ENCODE measurements around the gene ZNFX1. TPM values are rescaled to one million over a fixed set of nuclear protein-coding genes. Genes with fewer than 3 reads are reported as not detected.

The ZNFX1 gene
- total and polyA plus RNA-seq, 9 of the 15 experiments (the other 6 are each of a cell fraction or from before 2014, with no cell fraction given): 3.8 to 13.8 (median 10.3) TPM

GRCh38 chr20:49282584-49283171 is 4.8 kb upstream of the ZNFX1 start (continued):
- TF ChIP-seq NR3C1 (CRISPR knock-in tag; IDR thresholded peaks at IDR 0.05) (no peak), SETDB1 (IDR thresholded peaks at IDR 0.05; ENCODE audit: low read length) (no peak), MGA (IDR thresholded peaks at IDR 0.05) (peak; percentile 33; the same call in 1 of the 2 replicates), SOX6 (IDR thresholded peaks at IDR 0.05) (0 out of 2 replicates have a peak, but pooled peaks have one; percentile 35), CAMTA2 (CRISPR knock-in tag; conservative IDR thresholded peaks at IDR 0.05) (no peak), ZNF57 (CRISPR knock-in tag; IDR thresholded peaks at IDR 0.05) (no peak), MAX (CRISPR knock-in tag; IDR thresholded peaks at IDR 0.05) (peak; percentile 44; the same call in 1 of the 2 replicates), TBL1XR1 (IDR thresholded peaks at IDR 0.05; ENCODE audit: low read length in 2 of 2) (0 out of 4 replicates have a peak, but pooled peaks of 1 of the 2 experiments have one; percentile 6), TCF3 (CRISPR knock-in tag; IDR thresholded peaks at IDR 0.05) (no peak), SMAD3 (CRISPR knock-in tag; conservative IDR thresholded peaks at IDR 0.05) (0 out of 2 replicates have a peak, but pooled peaks have one; percentile 2), POLR2A (conservative IDR thresholded peaks at IDR 0.05) (peak; percentile 25), TFAP4 (CRISPR knock-in tag; IDR thresholded peaks at IDR 0.05; ENCODE audit: borderline replicate concordance) (no peak), ADNP (tag; IDR thresholded peaks at IDR 0.05) (no peak), VEZF1 (CRISPR knock-in tag; IDR thresholded peaks at IDR 0.05) (no peak)
